Esophagus muscularis mucosa (tissue), 4 donors: ENCODE measurements around the gene KLHL5. TPM values are rescaled to one million over a fixed set of nuclear protein-coding genes. Genes with fewer than 3 reads are reported as not detected.

Source experiments
- DNase-seq: peaks from one replicate; pipeline ENCODE4 v3.0.0-alpha.2; 2017; ENCODE audit errors: extremely low spot score
- H3K27ac ChIP-seq, 4 donors: fragments of 200-600 bp; sonication (generic); replicated peaks in 1 of 4; 1 replicate in 3 of 4; 2 replicates in 1 of 4; pipeline ENCODE4 v1.5.1; 2016 to 2019; ENCODE audit warnings: mild to moderate bottlenecking in 1 of 4
- H3K27me3 ChIP-seq, 4 donors: fragments of 200-600 bp; sonication (generic); one replicate each; pipeline versions ENCODE4 v1.5.1 to v1.6.0; 2016 to 2019
- H3K36me3 ChIP-seq, 4 donors: fragments of 200-600 bp; sonication (generic); one replicate each; pipeline ENCODE4 v1.5.1; 2016 to 2019
- H3K4me1 ChIP-seq, 4 donors: fragments of 200-600 bp; sonication (generic); one replicate each; pipeline ENCODE4 v1.5.1; 2016 to 2019
- H3K4me3 ChIP-seq, 4 donors: fragments of 200-600 bp; sonication (generic); 1 replicate in 2 of 4; 2 replicates in 2 of 4; pipeline ENCODE4 v1.5.1; 2016 to 2019; ENCODE audit warnings: mild to moderate bottlenecking in 4 of 4, moderate library complexity in 1 of 4
- H3K9me3 ChIP-seq, 4 donors: fragments of 200-600 bp; sonication (generic); 1 replicate in 3 of 4; 2 replicates in 1 of 4; pipeline ENCODE4 v1.5.1; 2016 to 2019
- CTCF ChIP-seq, 3 experiments: fragments of 200-600 bp in 2 of 3; fragments of 450-650 bp in 1 of 3; sonication (generic) in 2 of 3; IDR thresholded peaks; one replicate each; pipeline ENCODE4 v1.5.1; 2017 to 2019; ENCODE audit warnings: antibody characterized with exemption in 3 of 3, mild to moderate bottlenecking in 2 of 3, moderate library complexity in 1 of 3
- EP300 ChIP-seq: sonication (generic); formaldehyde crosslinking; IDR thresholded peaks from one replicate; pipeline ENCODE4 v1.6.1; 2017; ENCODE audit warnings: antibody characterized with exemption
- POLR2A ChIP-seq: fragments of 450-650 bp; IDR thresholded peaks from one replicate; pipeline ENCODE4 v1.6.1; 2017; ENCODE audit warnings: antibody characterized with exemption, moderate library complexity, mild to moderate bottlenecking, low read depth
- POLR2AphosphoS5 ChIP-seq, 2 donors: sonication (generic); formaldehyde crosslinking; IDR thresholded peaks; one replicate each; pipeline ENCODE4 v1.6.1; 2017; ENCODE audit warnings: antibody characterized with exemption in 2 of 2
- WGBS: methylation state at CpG from one replicate; pipeline ENCODE4 v1.1.5; 2018; 5-methylcytosine and 5-hydroxymethylcytosine counted together
- intact Hi-C: fragments of 100-400 bp; cut with DNase I; formaldehyde crosslinking; loops from one replicate; pipeline ENCODE4 v1.15.1; 2023
- total RNA-seq, 4 donors: library from RNA; depleted of rRNA; stranded (reverse); fragments of >200 nt; gene quantifications; one replicate each; pipeline versions ENCODE4 v1.1.0 to v1.2.1, GENCODE V29; 2016

KLHL5 gene
- total RNA-seq, 4 donors from 2014 or later: 92.7 to 187 (median 111) TPM

DNA sequence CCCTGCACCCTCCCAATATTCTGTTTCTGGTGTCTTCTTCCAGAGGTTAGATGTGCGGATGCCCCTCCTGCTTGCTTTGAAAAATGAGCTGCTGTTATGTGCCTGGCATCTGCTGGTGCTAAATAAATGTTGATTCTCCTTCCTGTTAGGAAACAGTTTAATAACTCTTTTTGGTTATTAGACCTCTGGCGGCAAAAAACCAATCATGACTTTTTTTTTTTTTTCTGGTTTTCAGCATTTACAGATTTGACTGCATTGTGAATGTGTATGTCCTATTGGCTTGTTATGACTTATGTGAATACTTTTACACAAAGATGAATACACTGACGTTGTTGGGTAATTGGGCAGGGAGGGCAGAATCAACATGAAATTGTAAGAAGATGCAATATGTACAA, 16.2 kb upstream of the KLHL5 start:
- no peaks in the 10 kb centered on the region for H3K9me3 ChIP-seq
- intact Hi-C loops: loop anchor here (10.0 kb wide), 1 partner anchor 141 kb away; no protein-coding TSS in a partner anchor
- H3K27ac ChIP-seq: peak overlapping the region; percentile 94 to 98 (median 98)

GRCh38 chr4:39046249-39046648, 15.8 kb upstream of the KLHL5 start:
- Histone ChIP-seq H3K4me3 (peak overlapping the region; percentile 92 to 97 (median 96)), H3K9me3 (no peaks in the 10 kb centered on the region), H3K27me3 (no peaks in the 10 kb centered on the region), H3K27ac (peak overlapping the region; percentile 94 to 98 (median 98)), H3K4me1 (peaks cover 14 to 73% (median 69%) of the 10 kb centered on the region in 4 donors), H3K36me3 (no peaks in the 10 kb centered on the region)
- DNase-seq: no peak
- 80% methylated on average over 8 of the region's 8 CpGs for WGBS
- no peak for TF ChIP-seq CTCF (IDR thresholded peaks at IDR 0.05)
- intact Hi-C loops: loop anchor here (10.0 kb wide), 1 partner anchor 141 kb away; no protein-coding TSS in a partner anchor

More for the DNA sequence above, 16.2 kb upstream of the KLHL5 start:
- Histone ChIP-seq H3K36me3 (no peaks in the 10 kb centered on the region), H3K4me3 (peak overlapping the region; percentile 92 to 97 (median 96)), H3K27me3 (no peaks in the 10 kb centered on the region), H3K4me1 (peaks cover 14 to 69% (median 64%) of the 10 kb centered on the region in 4 donors)
- whole genome bisulfite sequencing: 29% methylated on average over 3 of the region's 3 CpGs
- no peak for TF ChIP-seq CTCF (IDR thresholded peaks at IDR 0.05)
- TF ChIP-seq POLR2AphosphoS5 (IDR thresholded peaks at IDR 0.05): no peak
- TF ChIP-seq POLR2A: no peak
- TF ChIP-seq EP300: no peak
- DNase-seq: no peak

DNA sequence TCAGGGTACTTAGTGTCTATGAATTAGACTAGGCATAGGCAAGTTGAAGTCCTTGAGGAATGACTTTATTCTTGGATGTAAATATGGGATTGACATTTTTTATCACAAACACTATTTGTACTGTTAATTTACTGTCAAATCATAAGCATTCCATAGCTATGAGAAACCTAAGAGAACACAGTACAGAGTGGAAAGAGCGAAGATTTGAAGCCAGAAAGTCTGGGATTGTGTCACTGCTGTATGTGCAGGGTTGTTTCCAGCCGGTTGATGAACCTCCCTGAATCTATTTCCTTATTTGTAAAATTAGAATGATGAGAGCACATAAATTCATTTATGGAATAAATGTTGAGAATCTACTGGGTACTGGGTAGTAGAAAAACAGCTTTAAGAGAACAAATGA, 14.4 kb upstream of the KLHL5 start:
- no peaks in the 10 kb centered on the region for H3K36me3 ChIP-seq
- no peaks in the 10 kb centered on the region for H3K9me3 ChIP-seq
- H3K4me1 ChIP-seq: peaks cover 14 to 74% (median 72%) of the 10 kb centered on the region in 4 donors
- DNase-seq: no peak
- H3K4me3 ChIP-seq: no peak overlapping the region
- intact Hi-C loops: loop anchor here (10.0 kb wide), 1 partner anchor 143 kb away; no protein-coding TSS in a partner anchor
- 57% methylated on average over 2 of the region's 2 CpGs for WGBS
- H3K27me3 ChIP-seq: no peaks in the 10 kb centered on the region
- no peak for TF ChIP-seq CTCF (IDR thresholded peaks at IDR 0.05)
- H3K27ac ChIP-seq: peak overlapping the region in 2 of 4 donors; percentile 5 to 98

DNA sequence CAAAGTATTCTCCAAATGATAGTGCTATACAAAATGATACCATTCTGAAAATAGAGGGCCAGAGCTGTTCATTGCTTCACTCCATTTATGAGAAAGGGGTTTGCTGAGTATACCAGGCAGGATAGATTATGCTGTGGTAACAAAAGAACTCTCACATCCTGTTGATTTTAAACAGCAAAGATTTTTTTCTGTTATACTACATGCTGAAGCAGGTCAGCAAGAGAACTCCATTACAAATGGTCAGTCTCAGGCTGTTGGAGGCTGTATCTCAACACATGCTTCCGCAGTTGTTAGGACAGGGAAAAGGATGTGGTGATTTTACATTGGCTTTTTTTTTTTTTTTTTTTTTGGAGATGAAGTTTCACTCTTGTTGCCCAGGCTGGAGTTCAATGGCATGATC, 13.7 kb upstream of the KLHL5 start:
- Histone ChIP-seq H3K27me3 (no peaks in the 10 kb centered on the region), H3K27ac (peak overlapping the region in 1 of 4 donors; percentile 11), H3K36me3 (no peaks in the 10 kb centered on the region), H3K4me1 (peaks cover 14 to 68% (median 66%) of the 10 kb centered on the region in 4 donors), H3K9me3 (no peaks in the 10 kb centered on the region), H3K4me3 (no peak overlapping the region)
- TF ChIP-seq POLR2AphosphoS5 (IDR thresholded peaks at IDR 0.05): no peak
- no peak for TF ChIP-seq POLR2A
- TF ChIP-seq CTCF (IDR thresholded peaks at IDR 0.05): no peak
- WGBS: 75% methylated on average over 1 of the region's 1 CpG
- DNase-seq: no peak
- intact Hi-C loops: loop anchor here (10.0 kb wide), 1 partner anchor 144 kb away; no protein-coding TSS in a partner anchor

DNA sequence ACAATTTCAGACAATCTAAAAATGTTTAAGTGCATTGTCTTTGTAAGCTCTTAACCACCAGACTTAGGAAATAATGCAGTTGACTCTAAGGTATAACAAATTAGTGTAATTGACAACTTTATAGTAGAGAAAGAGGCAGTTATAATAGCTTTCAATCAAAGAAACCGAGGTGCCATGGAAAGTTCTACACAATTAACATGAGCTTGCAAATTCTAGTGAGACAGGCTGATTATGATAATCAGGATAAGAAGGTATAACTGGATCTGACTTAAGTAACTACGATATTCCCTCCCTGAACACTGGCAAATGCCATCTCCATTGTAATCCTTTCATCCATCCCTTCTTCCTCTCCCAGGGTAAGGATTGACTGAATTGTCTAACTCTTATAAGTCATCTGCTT, 11.4 kb upstream of the KLHL5 start:
- no peaks in the 10 kb centered on the region for H3K36me3 ChIP-seq
- no peaks in the 10 kb centered on the region for H3K9me3 ChIP-seq
- H3K4me1 ChIP-seq: peaks cover 14 to 68% (median 67%) of the 10 kb centered on the region in 4 donors
- no peak overlapping the region for H3K4me3 ChIP-seq
- 68% methylated on average over 2 of the region's 2 CpGs for WGBS
- TF ChIP-seq EP300 (no peak), POLR2AphosphoS5 (IDR thresholded peaks at IDR 0.05) (no peak), POLR2A (no peak), CTCF (IDR thresholded peaks at IDR 0.05) (no peak)
- no peaks in the 10 kb centered on the region for H3K27me3 ChIP-seq
- H3K27ac ChIP-seq: no peak overlapping the region
- intact Hi-C loops: no loop called here
- DNase-seq: no peak
